Measurements from ENCODE around the gene PXK. TPM values are rescaled to one million over a fixed set of nuclear protein-coding genes. Genes with fewer than 3 reads are reported as not detected.
A peak's percentile ranks its signal among the peaks of the same experiment; 100 is the strongest.

PXK gene
- total RNA-seq, 1 experiment from 2014 or later: 4.4 TPM

DNA sequence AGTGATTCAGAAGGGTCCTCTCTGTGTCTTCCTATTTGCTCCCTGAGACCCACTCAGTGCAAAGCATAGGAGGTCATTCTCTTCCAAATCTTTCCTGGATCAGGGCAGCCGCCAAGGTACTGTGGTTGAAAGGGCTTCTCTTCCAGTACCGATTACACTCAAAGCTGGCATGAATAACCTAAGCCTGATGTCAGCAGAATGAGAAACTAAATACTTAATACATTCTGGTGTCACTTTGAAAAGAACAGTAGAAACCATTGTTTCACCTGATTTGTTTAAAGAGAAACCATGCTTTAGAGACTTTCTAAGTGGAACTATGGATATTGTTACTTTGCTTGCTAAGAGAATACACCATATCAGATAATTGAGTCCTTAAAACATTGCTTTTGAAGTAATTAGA lies 50.8 kb downstream of the PXK start:
- Histone ChIP-seq H3K9me2 (ENCODE audit: insufficient read depth) (no peaks in the 10 kb centered on the region), H3F3A (ENCODE audit: insufficient read depth, low read depth) (peaks cover 8% of the 10 kb centered on the region; the same call in 1 of the 2 replicates), H3K27ac (no peak overlapping the region), H3K79me2 (ENCODE audit: low read depth) (no peaks in the 10 kb centered on the region), H3K27me3 (ENCODE audit: insufficient read depth, low read depth) (no peaks in the 10 kb centered on the region), H3K4me2 (peak overlapping the region; percentile 31; the same call in 1 of the 2 replicates), H3K36me3 (ENCODE audit: low read depth) (peaks cover 4% of the 10 kb centered on the region; the same call in 1 of the 2 replicates), H3K4me3 (no peak overlapping the region), H2AFZ (no peak overlapping the region), H3K9me3 (ENCODE audit: insufficient read depth, low read depth) (no peaks in the 10 kb centered on the region), H3K4me1 (replicated peaks; ENCODE audit: insufficient read depth) (peaks cover 7% of the 10 kb centered on the region), H4K20me1 (ENCODE audit: insufficient read depth) (no peaks in the 10 kb centered on the region)
- ChIA-PET CTCF (no interaction called here), POLR2A (ENCODE audit: unreplicated experiment) (interaction anchor here (0.7 kb wide), 2 partner anchors 18 to 130 kb away, joined by 3 to 5 read pairs; no protein-coding TSS in a partner anchor)
- TF ChIP-seq EZH2 (IDR thresholded peaks at IDR 0.05; ENCODE audit: low read depth): no peak
- TF ChIP-seq, protein P1, sequence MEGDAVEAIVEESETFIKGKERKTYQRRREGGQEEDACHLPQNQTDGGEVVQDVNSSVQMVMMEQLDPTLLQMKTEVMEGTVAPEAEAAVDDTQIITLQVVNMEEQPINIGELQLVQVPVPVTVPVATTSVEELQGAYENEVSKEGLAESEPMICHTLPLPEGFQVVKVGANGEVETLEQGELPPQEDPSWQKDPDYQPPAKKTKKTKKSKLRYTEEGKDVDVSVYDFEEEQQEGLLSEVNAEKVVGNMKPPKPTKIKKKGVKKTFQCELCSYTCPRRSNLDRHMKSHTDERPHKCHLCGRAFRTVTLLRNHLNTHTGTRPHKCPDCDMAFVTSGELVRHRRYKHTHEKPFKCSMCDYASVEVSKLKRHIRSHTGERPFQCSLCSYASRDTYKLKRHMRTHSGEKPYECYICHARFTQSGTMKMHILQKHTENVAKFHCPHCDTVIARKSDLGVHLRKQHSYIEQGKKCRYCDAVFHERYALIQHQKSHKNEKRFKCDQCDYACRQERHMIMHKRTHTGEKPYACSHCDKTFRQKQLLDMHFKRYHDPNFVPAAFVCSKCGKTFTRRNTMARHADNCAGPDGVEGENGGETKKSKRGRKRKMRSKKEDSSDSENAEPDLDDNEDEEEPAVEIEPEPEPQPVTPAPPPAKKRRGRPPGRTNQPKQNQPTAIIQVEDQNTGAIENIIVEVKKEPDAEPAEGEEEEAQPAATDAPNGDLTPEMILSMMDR (conservative IDR thresholded peaks at IDR 0.05): no peak
- intact Hi-C loops (cut with micrococcal nuclease; ENCODE audit: unreplicated experiment): loop anchor here (5.0 kb wide), 1 partner anchor 51 kb away; the partner anchor contains the start of gene PXK
- no TSS peak for BruUV-seq (replicated peaks)
- no peak for DNase-seq

DNA sequence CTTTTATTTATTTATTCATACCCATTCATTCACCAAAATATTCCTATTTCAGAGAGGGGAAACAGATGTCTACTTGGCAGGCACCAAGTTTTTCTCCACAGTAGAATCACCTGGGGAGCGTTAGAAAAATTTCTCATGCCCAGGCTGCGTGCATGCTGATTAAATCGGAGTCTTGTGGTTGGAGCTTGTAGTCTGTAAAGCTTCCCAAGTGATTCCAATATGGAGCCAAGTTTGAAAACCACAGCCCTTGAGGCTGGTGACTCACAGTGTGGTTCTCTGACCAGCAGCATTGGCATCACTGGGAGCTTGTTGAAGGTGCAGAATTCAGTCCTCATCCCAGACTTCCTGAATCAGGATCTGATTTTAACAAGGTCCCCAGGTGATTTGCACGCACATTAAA lies 51.2 kb downstream of the PXK start:
- CTCF ChIA-PET: no interaction called here

DNA sequence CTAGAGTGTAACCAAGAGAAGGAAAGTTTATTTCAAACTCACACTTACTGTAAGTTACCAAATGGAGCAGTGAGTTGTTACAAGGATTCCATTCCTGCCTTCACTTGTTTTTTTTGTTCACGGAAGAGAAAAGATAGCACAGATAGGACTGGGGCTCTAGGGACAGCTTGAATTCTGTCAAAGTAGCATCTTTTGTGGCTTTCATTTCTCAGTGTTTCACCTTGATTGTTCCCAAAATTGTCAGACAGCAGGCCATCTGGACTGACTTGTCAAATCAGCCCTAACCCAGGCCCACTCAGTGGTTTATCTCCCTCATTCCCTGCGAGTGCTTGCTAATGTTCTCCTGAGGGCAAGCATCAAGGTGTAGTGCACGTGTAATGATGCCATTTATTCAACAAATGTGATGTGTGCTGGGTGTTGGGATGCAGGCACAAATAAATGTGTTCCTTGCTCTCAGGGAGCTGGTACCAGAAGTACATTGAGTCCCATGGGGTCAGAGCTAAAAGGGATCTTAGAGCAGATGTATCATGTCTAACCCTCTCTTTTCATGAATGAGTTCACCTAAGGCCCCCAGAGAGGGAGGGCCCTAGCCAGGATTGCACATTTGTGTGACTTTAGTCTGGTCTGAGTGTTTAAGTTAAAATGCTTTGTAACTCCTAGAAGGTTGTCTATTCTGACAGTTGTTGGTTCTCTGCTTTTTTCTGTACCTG lies 51.8 kb downstream of the PXK start:
- intact Hi-C loops (cut with micrococcal nuclease; ENCODE audit: unreplicated experiment): loop anchor here (5.0 kb wide), 1 partner anchor 52 kb away; the partner anchor contains the start of gene PXK
- TF ChIP-seq, protein P1 (conservative IDR thresholded peaks at IDR 0.05): no peak
- TF ChIP-seq EZH2 (IDR thresholded peaks at IDR 0.05; ENCODE audit: low read depth): no peak
- H3K9me2 ChIP-seq (ENCODE audit: insufficient read depth): no peaks in the 10 kb centered on the region
- no TSS peak for BruUV-seq (replicated peaks)
- H3K4me2 ChIP-seq: 0 out of 2 replicates have a peak overlapping the region, but pooled peaks have one; percentile 19
- peaks cover 7% of the 10 kb centered on the region for H3K4me1 ChIP-seq (replicated peaks; ENCODE audit: insufficient read depth)
- no peaks in the 10 kb centered on the region for H3K79me2 ChIP-seq (ENCODE audit: low read depth)
- DNase-seq: no peak
- peaks cover 12% of the 10 kb centered on the region; the same call in 1 of the 2 replicates for H3F3A ChIP-seq (ENCODE audit: insufficient read depth, low read depth)
- H2AFZ ChIP-seq: no peak overlapping the region
- peaks cover 4% of the 10 kb centered on the region; the same call in 1 of the 2 replicates for H3K36me3 ChIP-seq (ENCODE audit: low read depth)
- H3K4me3 ChIP-seq: no peak overlapping the region
- ChIA-PET CTCF (no interaction called here), POLR2A (ENCODE audit: unreplicated experiment) (no interaction called here)
- no peaks in the 10 kb centered on the region for H4K20me1 ChIP-seq (ENCODE audit: insufficient read depth)
- H3K27ac ChIP-seq: no peak overlapping the region
- H3K9me3 ChIP-seq (ENCODE audit: insufficient read depth, low read depth): no peaks in the 10 kb centered on the region
- H3K27me3 ChIP-seq (ENCODE audit: insufficient read depth, low read depth): no peaks in the 10 kb centered on the region

More for the DNA sequence above, 51.2 kb downstream of the PXK start:
- Histone ChIP-seq H3K36me3 (ENCODE audit: low read depth) (peaks cover 4% of the 10 kb centered on the region; the same call in 1 of the 2 replicates), H3K9me2 (ENCODE audit: insufficient read depth) (no peaks in the 10 kb centered on the region), H3K4me2 (peak overlapping the region; percentile 31; the same call in 1 of the 2 replicates), H3K9me3 (ENCODE audit: insufficient read depth, low read depth) (no peaks in the 10 kb centered on the region), H2AFZ (no peak overlapping the region), H4K20me1 (ENCODE audit: insufficient read depth) (no peaks in the 10 kb centered on the region), H3K4me3 (no peak overlapping the region), H3F3A (ENCODE audit: insufficient read depth, low read depth) (peaks cover 11% of the 10 kb centered on the region; the same call in 1 of the 2 replicates), H3K79me2 (ENCODE audit: low read depth) (no peaks in the 10 kb centered on the region), H3K27me3 (ENCODE audit: insufficient read depth, low read depth) (no peaks in the 10 kb centered on the region), H3K27ac (no peak overlapping the region), H3K4me1 (replicated peaks; ENCODE audit: insufficient read depth) (peaks cover 7% of the 10 kb centered on the region)
- DNase-seq: peak; percentile 77 to 93
- BruUV-seq (replicated peaks): no TSS peak
- POLR2A ChIA-PET (ENCODE audit: unreplicated experiment): interaction anchor here (0.7 kb wide), 2 partner anchors 18 to 130 kb away, joined by 3 to 5 read pairs; no protein-coding TSS in a partner anchor
- intact Hi-C loops (cut with micrococcal nuclease; ENCODE audit: unreplicated experiment): loop anchor here (5.0 kb wide), 1 partner anchor 52 kb away; the partner anchor contains the start of gene PXK
- TF ChIP-seq, protein P1 (conservative IDR thresholded peaks at IDR 0.05): no peak
- TF ChIP-seq EZH2 (IDR thresholded peaks at IDR 0.05; ENCODE audit: low read depth): no peak
